ENCODE data around the gene PSMB10.

DNA sequence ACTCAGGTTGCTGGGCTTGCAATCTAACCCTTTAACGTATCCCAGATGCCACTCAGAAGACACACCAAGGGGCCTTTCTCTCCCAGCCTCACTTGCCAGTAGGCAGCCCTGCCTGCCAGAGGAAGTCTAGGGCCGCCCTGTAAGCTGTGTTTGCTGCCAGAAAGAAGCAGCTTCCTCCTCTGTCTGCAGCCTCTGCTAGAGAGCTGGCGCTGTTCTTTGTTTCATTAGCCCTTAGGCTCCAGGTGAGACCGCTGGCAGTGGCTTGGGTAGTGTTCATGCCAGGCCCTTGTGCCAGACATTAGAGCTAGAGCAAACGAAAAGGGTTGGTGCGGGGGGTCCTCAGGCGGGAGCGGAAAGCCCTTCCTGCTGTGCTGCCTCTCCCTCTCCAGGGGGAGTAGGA, 13.9 kb downstream of the PSMB10 start:
- TF ChIP-seq, protein P1, sequence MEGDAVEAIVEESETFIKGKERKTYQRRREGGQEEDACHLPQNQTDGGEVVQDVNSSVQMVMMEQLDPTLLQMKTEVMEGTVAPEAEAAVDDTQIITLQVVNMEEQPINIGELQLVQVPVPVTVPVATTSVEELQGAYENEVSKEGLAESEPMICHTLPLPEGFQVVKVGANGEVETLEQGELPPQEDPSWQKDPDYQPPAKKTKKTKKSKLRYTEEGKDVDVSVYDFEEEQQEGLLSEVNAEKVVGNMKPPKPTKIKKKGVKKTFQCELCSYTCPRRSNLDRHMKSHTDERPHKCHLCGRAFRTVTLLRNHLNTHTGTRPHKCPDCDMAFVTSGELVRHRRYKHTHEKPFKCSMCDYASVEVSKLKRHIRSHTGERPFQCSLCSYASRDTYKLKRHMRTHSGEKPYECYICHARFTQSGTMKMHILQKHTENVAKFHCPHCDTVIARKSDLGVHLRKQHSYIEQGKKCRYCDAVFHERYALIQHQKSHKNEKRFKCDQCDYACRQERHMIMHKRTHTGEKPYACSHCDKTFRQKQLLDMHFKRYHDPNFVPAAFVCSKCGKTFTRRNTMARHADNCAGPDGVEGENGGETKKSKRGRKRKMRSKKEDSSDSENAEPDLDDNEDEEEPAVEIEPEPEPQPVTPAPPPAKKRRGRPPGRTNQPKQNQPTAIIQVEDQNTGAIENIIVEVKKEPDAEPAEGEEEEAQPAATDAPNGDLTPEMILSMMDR (IDR thresholded peaks at IDR 0.05; ENCODE audit: insufficient read depth, low read depth, low read length): no peak
- TF ChIP-seq EZH2 (IDR thresholded peaks at IDR 0.05; ENCODE audit: insufficient read depth, low read length): no peak
